ENCODE measurements around the gene PPFIA3.
A peak's percentile ranks its signal among the peaks of the same experiment; 100 is the strongest.

Gene PPFIA3

DNA sequence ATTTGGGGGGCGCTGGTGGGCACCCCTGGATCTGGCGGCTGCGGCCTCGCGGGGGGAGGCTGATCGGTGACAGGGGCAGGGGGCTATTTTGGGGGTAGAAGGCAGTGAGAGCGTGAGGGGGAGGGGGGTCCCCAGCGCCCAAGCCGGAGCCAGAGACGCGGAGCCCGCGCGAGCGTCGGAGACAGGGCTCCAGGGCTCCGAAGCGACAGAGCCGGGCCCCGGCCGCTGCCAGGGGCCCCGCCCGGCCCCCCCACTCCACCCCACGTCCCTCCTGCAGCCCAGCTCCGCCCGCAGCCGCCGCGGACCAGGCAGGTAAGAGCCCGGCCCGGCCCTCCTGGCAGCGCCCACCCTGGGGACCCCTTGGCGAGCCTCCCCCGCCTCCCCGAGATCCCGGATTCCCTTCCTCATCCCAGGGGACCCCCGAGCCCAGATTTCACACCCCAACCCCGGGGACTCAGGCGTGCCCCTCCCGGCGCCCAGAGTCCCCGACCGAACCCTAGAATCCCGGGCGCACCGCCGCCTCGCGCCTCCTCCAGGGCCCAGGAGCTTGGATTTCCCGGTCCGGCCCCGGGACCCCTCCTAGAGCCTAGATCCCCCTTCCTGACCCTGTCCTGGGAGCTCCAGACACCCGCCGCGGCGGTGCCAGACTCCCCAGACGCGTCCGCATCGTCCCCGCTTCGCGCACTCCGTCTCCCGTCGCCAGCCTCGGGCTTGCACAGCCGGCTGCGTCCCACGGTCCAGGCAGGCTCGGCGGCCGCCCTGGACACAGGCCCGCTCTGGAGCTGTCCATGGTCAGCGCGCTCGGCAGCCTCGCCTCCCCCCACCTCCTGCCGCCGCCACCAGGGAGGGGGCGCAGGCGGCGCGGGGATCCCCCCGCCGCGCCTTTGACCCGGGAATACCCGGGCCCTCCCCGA, at the start of gene PPFIA3:
Gene PPFIA3 (plus strand): TSS at position 134 of the 914 bp plus-strand sequence. CDS start 8,330 bp downstream, outside the sequence.
- no peak for TF ChIP-seq GATA3 (IDR thresholded peaks at IDR 0.05; ENCODE audit: low read depth, low read length)
- no peak for TF ChIP-seq GATA2 (IDR thresholded peaks at IDR 0.05; ENCODE audit: low read depth, low read length)

DNA sequence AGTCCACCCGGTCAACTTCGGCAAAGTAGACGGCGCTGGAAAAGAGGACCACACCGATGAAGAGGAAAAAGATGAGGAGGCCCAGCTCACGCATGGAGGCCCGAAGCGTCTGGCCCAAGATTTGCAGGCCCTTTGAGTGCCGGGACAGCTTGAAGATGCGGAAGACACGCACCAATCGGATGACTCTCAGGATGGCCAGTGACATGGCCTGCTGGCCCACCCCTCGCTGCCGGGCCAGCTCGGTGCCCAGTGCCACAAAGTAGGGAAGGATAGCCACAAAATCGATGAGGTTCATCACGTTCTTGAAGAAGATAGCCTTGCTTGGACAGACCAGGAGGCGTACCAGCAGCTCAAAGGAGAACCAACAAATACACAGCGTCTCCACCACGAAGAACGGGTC, 48.9 kb upstream of the PPFIA3 start:
- TF ChIP-seq GATA3 (IDR thresholded peaks at IDR 0.05; ENCODE audit: low read depth, low read length) (no peak), GATA2 (IDR thresholded peaks at IDR 0.05; ENCODE audit: low read depth, low read length) (no peak)

DNA sequence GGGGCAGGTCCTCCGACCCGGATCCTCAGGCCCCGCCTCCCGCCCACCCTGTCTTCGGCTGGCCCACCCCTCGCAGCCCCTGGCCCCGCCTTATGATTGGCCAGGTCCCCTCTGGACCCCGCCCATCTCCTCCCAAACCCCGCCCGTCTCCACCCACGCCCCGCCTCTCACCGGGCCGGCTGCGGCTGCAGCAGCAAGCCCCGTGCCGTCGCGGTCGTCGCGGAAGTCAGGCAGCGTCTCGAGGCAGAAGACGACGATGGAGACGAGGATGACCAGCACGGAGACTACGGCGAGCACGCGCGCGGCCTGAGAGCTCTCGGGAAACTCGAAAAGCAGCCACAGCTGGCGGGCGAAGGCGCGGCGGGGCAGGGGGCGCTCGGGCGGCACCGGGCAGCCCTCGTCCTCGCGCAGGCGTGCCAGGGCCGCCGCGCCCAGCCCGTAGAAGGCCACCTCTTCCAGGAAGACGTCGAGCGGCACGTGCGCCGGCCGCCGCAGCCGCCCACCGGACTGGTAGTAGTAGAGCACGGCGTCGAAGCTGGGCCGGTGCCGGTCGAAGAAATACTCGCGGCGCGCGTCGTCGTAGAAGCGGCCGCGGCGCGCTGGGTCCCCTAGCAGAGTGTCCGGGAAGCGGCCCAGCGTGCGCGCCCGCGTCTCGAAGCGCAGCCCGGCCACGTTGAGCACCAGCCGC, 47.3 kb upstream of the PPFIA3 start:
- TF ChIP-seq GATA3 (IDR thresholded peaks at IDR 0.05; ENCODE audit: low read depth, low read length) (no peak), GATA2 (IDR thresholded peaks at IDR 0.05; ENCODE audit: low read depth, low read length) (no peak)

DNA sequence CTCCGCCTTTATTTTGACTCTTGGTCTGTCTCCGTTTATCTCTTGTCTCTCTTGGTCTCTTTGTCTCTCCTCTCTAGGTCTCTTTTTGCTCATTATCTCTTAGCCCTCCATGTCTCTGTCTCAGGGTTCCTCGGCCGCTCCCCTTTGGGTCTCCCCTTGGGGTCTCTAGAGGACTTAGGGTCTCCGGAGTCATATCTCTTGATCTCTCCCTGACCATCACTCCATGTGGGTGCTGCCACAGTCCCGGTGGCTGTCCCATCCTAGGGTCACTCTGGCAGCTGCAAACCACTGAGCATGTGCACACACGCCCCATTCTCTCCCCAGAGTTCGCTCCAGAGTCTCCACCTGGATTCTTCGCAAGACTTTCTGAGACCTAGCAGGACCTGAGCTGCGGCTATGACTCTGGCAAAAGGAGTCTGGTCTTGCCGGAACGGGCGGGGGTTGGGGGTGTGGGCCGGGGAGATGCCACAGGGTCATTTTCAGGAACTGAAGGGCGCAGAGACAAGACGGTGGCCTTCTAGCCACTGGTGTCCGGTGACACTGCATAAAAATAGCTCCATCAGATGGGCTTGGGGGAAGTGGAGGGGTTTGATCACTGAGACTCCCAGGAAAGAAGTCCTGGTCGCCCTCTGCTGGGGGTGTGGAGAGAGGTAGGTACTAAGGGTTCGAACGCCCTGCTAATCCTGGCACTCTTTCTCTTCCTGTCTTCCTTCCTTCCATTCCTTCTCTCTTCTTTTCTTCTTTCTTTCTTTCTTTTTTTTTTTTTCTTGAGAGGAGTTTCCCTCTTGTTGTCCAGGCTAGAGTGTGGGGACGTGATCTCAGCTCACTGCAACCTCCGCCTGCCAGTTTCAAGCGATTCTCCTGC, 45.6 kb upstream of the PPFIA3 start:
- TF ChIP-seq GATA2 (IDR thresholded peaks at IDR 0.05; ENCODE audit: low read depth, low read length), result no peak
- no peak for TF ChIP-seq GATA3 (IDR thresholded peaks at IDR 0.05; ENCODE audit: low read depth, low read length)

DNA sequence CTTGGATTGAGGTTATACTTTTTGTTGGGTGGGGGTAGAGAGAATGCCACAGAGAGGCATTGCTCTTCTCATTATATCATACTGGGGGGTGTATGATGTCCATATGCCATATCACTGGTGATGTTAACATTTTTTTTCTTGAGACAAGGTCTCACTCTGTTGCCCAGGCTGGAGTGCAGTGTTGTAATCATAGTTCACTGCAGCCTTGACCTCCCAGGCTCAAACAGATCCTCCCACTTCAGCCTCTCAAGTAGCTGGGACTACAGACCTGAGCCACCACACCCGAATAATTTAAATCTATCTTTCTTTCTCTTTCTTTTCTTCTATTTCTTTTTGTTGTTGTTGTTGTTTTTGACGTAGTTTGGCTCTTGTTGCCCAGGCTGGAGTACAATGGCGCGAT, 39.0 kb upstream of the PPFIA3 start:
- TF ChIP-seq GATA2 (IDR thresholded peaks at IDR 0.05; ENCODE audit: low read depth, low read length), result no peak
- no peak for TF ChIP-seq GATA3 (IDR thresholded peaks at IDR 0.05; ENCODE audit: low read depth, low read length)

DNA sequence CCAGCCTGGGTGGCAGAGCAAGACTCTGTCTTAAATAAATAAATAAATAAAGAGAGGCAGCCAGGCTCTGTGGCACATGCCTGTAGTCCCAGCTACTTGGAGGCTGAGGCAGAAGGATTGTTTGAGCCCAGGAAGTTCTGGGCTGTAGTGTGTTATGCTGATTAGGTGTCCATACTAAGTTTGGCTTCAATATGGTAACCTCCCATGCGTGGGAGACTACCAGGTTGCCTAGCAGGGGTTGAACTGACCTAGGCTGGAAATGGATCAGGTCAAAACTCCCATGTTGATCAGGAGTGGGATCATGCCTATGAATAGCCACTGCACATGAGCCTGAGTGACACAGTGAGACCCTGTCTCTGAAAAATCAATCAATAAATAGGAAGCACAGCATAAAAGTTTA, 38.1 kb upstream of the PPFIA3 start:
- TF ChIP-seq GATA2 (IDR thresholded peaks at IDR 0.05; ENCODE audit: low read depth, low read length) (no peak), GATA3 (IDR thresholded peaks at IDR 0.05; ENCODE audit: low read depth, low read length) (no peak)

DNA sequence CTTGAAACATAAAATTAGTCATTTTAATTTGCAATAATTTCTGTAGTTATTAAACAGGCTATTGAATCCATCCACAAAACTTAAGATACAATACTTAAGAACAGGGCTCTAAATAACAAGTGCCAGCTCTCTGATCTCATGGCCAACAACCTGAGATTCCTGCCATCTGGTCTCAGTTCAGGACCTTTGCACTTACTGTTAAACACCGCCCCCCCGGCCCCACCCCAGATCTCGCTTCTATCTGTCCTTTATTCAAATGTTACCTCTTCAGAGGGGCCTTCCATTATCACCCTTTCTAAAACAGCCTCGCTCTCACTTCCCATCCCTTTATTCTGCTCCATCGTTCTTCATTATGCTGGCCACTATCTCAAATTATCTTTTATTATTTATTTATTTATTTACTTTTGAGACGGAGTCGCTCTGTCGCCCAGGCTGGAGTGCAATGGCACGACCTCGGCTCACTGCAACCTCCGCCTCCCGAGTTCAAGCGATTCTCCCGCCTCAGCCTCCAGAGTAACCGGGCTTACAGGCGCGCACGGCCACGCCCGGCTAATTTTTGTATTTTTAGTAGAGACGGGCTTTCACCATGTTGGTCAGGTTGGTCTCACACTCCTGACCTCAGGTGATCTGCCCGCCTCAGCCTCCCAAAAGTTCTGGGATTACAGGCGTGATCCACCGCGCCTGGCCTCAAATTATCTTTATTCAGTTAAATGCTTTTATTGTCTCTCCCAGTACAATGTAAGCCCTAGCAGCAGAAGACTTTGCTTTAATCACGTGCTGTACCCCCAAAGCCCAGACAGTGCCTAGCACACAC, 34.9 kb upstream of the PPFIA3 start:
- no peak for TF ChIP-seq GATA3 (IDR thresholded peaks at IDR 0.05; ENCODE audit: low read depth, low read length)
- peak; percentile 50; the same call in 1 of the 2 replicates for TF ChIP-seq GATA2 (IDR thresholded peaks at IDR 0.05; ENCODE audit: low read depth, low read length)

DNA sequence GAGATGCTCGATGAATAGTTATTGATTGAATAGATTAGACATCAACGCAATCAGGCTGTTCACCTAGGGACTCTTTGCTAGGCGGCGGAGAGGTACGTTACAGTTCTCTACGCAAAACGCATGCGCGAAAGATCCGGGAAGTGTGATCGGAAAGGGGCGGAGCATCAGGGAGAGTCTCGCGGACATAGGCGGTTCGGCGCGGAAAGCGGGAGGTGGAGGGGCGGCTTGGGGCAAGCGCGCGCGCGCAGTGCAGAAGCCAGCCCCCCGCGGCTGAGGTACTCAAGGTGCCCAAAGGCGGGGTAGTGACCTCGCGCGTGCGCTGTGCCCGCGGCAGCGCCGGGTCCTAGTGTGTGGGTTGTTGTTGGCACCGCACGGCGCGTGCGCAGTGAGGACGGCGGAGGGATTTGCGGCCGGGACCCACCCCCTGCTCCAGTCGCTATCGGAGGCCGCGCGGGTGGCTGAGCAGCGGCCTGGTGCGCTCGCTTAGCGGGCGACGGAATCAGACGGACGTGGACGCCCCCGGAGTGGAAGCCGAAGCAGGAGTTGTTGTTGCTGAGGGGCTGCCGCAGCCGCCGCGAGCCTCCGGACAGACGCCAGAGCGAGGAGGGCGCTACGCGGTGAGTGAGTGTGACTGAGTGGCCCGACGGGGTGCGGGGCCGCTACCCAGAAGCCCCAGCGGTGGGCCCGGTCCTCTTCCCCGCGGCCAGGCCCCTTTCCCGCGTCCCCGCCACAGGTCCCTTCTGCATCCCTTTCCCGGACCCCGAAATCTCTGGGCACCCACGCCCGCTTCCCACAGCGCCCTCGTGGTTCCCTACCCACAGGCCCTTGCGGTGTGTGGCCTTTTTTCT, 34.1 kb upstream of the PPFIA3 start, which contains the start of gene SNRNP70:
Gene SNRNP70 (plus strand): TSS at position 432 of the 848 bp plus-strand sequence. CDS start 964 bp downstream, outside the sequence.
- TF ChIP-seq GATA2 (IDR thresholded peaks at IDR 0.05; ENCODE audit: low read depth, low read length) (no peak; the same call in 1 of the 2 replicates), GATA3 (IDR thresholded peaks at IDR 0.05; ENCODE audit: low read depth, low read length) (no peak)

DNA sequence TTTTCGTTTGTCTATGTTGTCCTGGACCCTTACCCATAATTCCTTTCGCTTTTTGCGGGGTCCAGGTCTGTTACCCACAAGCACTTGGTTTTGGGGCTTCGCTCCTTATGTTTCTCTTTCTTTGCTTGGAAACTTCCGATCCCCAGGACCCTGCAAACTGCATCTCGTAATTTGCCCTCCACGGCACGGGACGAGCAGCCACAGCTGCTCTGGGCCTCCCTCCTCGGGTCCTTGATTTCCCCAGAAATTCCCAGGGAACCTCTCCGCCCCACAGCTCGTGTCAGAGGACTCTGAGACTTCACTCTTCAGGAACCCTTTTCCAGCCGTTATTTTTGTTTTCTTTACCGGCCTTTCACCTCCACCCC, 33.5 kb upstream of the PPFIA3 start:
- TF ChIP-seq GATA2 (IDR thresholded peaks at IDR 0.05; ENCODE audit: low read depth, low read length), result no peak
- TF ChIP-seq GATA3 (IDR thresholded peaks at IDR 0.05; ENCODE audit: low read depth, low read length), result no peak

DNA sequence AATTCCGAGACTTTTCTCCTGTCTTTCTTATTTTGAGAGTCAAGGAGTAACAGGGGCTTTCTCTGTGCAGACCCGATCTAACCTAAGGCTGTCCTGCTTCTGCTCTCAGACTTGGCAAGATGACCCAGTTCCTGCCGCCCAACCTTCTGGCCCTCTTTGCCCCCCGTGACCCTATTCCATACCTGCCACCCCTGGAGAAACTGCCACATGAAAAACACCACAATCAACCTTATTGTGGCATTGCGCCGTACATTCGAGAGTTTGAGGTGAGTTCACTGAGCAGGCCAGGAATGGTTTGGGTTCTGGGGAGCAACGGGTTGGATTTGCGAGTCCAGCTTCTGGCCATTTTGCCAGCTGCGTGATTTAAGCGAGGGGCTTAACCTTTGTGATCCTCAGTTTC, 33.0 kb upstream of the PPFIA3 start:
- no peak for TF ChIP-seq GATA2 (IDR thresholded peaks at IDR 0.05; ENCODE audit: low read depth, low read length)
- TF ChIP-seq GATA3 (IDR thresholded peaks at IDR 0.05; ENCODE audit: low read depth, low read length), result no peak

DNA sequence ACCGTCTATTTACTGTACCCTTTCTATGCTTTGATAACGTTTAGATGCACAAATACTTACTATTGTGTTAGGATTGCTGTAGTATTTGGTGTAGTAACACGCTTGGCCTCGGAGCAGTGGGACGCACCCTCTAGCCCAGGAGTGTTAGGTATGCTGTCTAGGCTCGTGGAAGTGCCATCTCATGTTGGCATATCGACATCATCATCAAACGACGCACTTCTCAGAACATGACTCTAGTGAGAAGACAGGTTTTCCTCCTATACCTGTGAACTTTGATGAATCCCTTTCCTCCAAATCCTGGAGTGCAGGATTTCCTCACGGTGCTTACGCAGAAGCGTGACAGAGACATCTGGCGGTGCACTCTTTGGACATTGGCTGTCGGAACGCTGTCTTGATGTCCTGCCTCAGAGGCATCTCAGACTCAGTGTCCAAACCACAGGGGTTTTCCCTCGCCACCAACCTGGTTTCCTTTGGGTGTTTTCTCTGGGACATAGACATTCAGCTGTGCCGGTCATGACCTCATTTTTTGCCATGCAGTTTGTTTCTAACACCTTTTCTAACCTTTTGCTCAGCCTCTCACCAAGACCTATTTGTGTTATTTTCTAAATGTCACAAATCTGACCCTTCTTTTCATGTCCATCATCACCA, 27.8 kb upstream of the PPFIA3 start:
- TF ChIP-seq GATA2 (IDR thresholded peaks at IDR 0.05; ENCODE audit: low read depth, low read length) (no peak), GATA3 (IDR thresholded peaks at IDR 0.05; ENCODE audit: low read depth, low read length) (no peak)

DNA sequence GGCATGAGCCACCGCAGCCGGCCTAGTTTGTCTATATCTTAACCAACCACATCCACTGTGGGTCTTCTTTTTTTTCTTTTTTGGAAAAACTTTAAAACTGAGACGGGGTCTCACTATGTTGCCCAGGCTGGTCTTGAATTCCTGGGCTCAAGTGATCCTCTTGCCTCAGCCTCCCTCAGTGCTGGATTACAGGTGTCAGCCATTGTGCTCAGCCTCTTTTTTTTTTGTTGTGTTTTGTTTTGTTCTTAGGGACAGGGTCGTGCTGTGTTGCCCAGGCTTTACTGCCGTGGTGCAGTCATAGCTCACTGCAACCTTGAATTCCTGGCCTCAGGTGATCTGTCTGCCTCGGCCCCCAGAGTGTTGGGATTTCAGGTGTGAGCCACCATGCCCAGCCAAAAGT, 26.7 kb upstream of the PPFIA3 start:
- TF ChIP-seq GATA2 (IDR thresholded peaks at IDR 0.05; ENCODE audit: low read depth, low read length) (no peak), GATA3 (IDR thresholded peaks at IDR 0.05; ENCODE audit: low read depth, low read length) (no peak)

Data from SH-SY5Y (cell line).